GM21723 (cell line): ENCODE measurements around the gene PPP1R3A.

Source experiments
- ATAC-seq: cut with Tn5 transposase; IDR thresholded peaks from one replicate; pipeline ENCODE4 v1.9.1; 2021; ENCODE audit warnings: mild to moderate bottlenecking, moderate library complexity; ENCODE audit not compliant: unreplicated experiment

The PPP1R3A gene

DNA sequence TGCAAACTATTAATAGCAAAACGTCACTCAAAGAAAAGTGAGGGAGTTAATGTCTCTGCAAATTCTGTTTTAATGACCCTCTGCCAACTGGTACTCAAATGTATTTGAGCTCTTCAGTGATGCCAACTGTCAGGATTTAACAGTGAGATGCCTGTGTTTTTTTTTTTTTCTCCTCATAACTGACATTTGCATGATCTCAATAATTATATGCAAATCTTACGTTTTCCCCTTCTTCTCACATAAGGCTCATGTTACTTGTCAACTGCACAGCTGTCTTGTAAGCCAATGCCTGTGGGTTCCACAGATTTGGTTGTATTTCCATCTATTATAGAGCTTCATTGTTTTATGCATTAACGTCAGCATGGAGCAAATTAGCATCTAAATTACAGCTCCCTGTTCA, 38.2 kb downstream of the PPP1R3A start:
- no peak for ATAC-seq

DNA sequence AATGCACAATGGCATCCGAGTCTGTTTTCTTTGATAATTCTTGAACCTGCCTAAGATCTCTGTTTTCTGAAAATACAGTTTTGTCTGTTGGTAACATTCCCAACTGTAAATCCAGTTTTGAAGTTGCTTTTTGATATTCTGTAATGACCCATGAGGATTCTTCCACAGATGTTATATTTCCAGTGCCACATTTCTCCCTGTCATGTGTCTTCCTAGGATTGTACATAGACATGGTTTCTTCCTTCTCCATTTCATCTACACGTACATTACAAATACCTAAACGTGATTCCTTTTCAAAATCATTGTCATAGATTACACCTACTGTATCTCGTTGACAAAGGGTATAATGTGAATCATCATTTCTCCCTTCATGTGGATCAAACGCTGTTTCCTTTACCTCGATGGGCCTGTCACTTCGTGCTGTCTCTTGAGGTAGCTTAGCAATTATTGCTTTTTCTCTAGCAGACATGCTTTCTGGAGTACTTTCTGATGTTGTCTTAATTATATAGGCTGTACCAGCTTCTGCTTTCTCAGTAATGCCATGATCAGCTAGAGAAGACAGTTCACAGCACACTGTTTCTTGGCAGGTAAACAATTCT, 40.3 kb downstream of the PPP1R3A start:
- no peak for ATAC-seq

DNA sequence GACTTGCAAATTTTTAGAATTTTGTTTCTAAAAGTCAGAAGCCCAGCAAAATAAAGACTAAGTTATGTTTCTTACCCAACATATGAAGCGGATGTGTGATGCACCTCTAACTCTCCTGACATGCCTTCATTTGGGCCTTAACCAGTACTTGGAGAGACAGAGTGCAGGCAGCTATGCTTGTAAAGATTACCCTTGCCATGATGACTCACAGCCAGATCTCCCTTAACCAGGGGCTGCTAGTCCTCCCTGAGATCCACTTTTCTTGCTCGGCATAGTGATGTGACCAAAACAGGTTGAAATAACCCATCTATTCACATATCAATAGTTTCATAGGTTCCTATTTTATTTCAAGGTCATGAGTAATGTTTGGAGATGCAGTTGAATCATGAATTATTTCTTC, 43.6 kb downstream of the PPP1R3A start:
- no peak for ATAC-seq

DNA sequence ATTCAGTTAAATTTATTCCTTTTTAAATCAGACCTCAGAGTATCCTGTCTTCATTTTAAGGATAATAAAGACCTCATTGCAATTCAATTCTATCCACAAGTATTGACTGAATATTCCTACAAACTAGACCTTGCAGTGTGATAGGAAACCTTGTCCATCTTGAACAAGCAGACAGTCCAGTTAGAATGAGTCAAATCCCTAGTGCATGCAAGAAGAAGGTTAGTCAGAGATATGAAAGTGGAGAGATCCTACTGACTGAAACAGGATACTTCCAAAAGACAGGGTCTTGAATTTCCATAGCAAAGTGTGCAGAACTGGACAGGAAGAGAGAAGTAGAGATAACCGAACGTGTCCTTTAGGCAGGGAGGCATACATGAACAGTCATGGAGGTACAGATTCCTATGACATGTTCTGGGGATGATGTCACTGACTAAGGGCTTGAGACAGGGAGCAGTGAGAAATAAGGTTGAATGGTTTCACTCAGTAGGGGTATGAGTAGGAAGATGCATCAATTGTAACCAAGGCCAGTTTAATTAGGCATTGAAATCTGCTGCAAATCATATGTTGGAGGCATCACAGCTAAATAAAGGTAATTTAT, 45.2 kb downstream of the PPP1R3A start:
- ATAC-seq, result no peak

DNA sequence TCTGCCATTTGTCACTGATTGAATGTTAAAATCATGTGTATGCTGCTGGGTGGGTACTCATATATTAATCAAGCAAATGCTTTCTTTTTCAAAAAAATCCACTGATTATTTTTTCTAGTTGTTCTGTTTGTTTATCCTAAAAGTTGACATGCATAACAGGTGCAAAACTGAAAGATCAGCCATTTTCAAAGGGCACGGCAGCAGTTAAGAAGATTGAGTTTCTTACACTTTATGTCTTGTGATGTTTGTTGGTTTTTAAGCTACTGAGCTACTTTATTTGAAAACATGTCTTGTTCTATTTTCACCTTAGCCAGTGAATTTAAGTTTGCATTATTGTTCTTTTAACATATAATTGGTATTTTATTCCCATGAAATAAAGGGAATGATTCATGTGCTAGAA, 45.8 kb downstream of the PPP1R3A start:
- no peak for ATAC-seq

DNA sequence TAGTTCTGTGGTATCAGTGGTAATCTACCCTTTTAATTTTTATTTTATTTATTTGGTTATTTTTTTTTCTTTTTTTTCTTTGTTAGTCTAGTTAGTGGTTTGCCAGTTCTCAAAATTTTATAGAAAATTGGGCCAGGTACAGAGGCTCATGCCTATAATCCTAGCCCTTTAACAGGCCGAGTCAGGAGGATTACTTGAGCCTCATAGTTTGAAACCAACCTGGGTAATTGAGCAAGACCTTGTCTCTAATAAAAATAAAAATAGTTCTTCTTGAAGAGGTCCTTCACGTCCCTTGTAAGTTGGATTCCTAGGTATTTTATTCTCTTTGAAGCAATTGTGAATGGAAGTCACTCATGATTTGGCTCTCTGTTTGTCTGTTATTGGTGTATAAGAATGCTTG, 51.5 kb downstream of the PPP1R3A start:
- no peak for ATAC-seq

DNA sequence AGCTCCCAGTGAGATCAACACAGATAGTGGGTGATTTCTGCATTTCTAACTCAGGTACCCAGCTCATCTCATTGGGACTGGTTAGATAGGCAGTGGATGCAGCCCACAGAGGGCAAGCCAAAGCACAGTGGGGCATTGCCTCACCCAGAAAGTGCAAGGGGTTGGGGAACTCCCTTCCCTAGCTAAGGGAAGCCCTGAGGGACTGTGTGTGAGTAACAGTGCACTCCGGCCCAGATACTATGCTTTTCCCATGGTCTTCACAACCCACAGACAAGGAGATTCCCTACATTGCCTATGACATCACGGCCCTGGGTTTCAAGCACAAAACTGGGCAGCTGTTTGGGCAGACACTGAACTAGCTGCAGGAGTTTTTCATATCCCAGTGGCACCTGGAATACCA, 62.8 kb downstream of the PPP1R3A start:
- ATAC-seq, result no peak

DNA sequence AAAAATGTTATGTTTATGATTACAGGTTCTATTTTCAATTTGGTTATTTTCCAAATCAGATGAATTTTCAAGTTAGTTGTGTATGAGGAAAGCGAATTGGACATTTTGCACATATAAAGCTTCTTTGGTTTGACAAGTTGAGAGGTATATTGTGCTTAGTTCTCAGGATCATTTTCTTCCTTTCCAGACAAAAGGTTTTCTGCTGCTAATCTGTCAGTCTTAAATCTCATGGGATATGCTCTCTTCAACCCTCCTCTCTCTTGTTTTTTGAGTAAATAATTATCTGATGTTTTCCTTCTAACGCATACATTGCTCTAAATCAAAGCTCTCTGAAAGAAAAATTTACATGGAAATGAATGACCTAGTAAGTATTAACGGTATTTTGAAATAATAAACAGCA, 77.9 kb downstream of the PPP1R3A start:
- ATAC-seq, result no peak

DNA sequence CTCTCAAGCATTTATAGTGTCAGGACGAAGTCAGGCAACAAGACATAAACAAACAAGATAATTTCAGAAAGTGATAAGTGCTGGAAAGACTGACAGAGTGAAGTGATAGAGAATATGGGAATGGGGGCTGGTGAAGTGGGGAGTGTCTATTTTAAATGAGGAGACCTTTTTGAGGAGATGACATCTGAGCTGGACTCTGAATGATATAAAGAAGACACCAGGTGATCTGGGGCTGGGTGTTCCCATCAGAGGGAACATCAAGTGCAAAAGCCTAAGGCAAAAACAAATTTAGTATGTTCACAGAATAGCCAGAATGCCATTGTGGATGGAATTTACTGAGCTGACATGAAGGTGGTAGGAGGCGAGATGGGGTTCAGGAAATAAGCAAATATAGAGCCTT, 83.4 kb downstream of the PPP1R3A start:
- ATAC-seq, result no peak

DNA sequence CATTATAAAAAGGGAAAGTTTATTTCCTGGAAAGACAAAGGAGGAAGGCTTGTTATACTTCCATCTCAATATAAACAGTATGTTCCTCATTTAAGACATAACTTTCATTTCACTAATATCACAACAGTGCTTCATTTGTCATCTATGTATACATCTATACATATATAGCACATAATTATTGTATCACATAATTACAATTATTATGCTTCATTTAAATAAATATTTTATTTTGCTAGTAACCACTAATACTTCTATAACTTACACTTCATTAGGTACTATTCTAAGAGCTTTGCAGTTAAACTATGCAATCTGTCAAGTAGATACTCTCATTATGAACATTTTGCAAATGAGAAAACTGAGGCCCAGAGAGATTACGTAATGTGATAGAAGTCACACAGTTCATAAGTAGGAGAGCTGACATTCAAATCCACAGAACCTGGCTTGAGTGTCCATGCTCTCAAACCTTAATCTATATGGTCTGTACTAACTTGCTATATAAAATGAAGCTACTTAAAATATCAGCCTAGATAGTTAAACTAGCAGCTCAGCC, 86.5 kb downstream of the PPP1R3A start:
- ATAC-seq, result no peak

DNA sequence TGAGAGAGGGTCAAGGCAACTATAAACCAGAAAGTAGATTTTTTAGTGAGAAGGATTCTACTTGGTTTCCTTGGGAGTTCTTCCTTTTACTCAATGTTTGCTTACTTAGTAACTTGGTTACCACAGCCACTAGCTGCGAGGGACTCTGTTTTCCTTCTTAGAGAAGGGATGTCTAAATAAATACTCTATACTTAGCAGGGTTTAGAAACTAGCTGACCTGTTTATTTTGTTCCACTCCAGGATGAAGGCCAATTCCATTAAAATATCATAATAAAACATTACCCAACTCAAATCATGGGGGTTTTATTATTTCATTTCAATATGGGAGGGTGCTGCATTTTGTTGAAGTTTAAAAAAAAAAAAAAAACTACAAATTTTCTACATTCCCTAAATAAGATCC, 87.3 kb downstream of the PPP1R3A start:
- no peak for ATAC-seq

DNA sequence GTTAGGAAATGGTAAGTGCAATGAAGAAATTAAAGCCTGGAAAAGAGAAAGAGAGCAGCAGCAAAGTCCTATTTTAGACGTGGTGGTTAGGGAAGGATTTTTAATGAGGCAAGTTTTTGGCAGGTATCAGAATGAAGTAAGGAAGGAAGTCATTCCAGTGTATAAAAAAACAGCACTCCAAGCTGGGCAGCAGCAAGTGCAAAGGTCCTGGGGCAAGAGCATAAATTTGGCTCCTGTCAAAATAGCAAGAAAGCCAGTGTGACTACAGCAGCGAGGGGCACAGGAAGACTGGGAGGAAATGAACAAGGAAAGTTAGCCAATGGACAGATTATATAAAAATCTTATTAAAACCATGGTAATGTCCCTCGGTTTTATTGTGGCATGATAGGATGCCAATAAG, 90.2 kb downstream of the PPP1R3A start:
- ATAC-seq, result no peak
